ENCODE results near the gene FSCN2.

The FSCN2 gene

GRCh38 chr17:81576621-81577277, 48.6 kb downstream of the FSCN2 start:
- DNase-seq = peak; percentile 78
- TF ChIP-seq, protein P1, sequence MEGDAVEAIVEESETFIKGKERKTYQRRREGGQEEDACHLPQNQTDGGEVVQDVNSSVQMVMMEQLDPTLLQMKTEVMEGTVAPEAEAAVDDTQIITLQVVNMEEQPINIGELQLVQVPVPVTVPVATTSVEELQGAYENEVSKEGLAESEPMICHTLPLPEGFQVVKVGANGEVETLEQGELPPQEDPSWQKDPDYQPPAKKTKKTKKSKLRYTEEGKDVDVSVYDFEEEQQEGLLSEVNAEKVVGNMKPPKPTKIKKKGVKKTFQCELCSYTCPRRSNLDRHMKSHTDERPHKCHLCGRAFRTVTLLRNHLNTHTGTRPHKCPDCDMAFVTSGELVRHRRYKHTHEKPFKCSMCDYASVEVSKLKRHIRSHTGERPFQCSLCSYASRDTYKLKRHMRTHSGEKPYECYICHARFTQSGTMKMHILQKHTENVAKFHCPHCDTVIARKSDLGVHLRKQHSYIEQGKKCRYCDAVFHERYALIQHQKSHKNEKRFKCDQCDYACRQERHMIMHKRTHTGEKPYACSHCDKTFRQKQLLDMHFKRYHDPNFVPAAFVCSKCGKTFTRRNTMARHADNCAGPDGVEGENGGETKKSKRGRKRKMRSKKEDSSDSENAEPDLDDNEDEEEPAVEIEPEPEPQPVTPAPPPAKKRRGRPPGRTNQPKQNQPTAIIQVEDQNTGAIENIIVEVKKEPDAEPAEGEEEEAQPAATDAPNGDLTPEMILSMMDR (IDR thresholded peaks at IDR 0.05; ENCODE audit: low read depth, low read length, missing control alignments) = peak; percentile 23
- Histone ChIP-seq H3K27me3 (replicated peaks) (no peaks in the 10 kb centered on the region), H3K36me3 (replicated peaks) (peaks cover 28% of the 10 kb centered on the region), H3K27ac (peak overlapping the region; percentile 83), H3K4me3 (ENCODE audit: low read depth, low read length) (peak overlapping the region; percentile 17)
- in situ Hi-C loops (cut with HindIII; ENCODE audit: low pct_ligation_motif_present, low sequenced_read_pairs) = no loop called here

DNA sequence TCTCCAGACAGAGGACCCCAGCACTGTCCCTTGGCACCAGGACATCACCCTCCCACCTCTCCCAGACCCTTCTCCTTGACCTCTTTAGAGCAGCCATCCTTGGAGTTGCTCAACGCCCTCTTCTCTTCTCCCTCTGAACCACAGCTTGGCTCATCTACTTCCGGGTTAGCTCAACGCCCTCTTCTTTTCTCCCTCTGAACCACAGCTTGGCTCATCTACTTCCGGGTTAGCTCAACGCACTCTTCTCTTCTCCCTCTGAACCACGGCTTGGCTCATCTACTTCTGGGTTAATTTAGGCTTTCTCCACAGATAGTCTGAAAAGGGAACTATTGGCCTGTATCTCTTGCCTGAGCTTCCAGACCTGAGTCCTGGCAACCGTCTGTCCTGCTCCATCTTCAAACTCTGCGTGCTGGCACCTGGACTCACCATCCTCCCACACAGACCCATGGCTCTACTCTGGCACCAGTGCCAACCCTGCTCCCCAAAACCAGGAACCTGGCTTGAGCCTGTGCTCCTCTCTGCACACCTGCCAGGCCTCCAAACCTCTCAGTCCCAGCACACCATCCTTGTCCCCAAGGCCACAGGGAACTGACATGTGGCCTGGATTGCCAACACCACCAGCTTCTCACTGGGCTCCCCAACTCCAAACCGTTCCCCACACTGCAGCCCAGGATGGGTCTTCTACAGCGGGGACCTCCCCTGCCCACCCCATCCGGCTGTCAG, 49.3 kb downstream of the FSCN2 start:
- Histone ChIP-seq H3K27ac (peak overlapping the region; percentile 83), H3K36me3 (replicated peaks) (peaks cover 31% of the 10 kb centered on the region), H3K27me3 (replicated peaks) (no peaks in the 10 kb centered on the region), H3K4me3 (ENCODE audit: low read depth, low read length) (peak overlapping the region; percentile 17)
- DNase-seq = peak; percentile 46
- in situ Hi-C loops (cut with HindIII; ENCODE audit: low pct_ligation_motif_present, low sequenced_read_pairs) = no loop called here
- TF ChIP-seq, protein P1 (IDR thresholded peaks at IDR 0.05; ENCODE audit: low read depth, low read length, missing control alignments) = no peak

GRCh38 chr17:81578038-81578441, 49.9 kb downstream of the FSCN2 start:
- Histone ChIP-seq H3K4me3 (ENCODE audit: low read depth, low read length) (no peak overlapping the region), H3K36me3 (replicated peaks) (peaks cover 35% of the 10 kb centered on the region), H3K27me3 (replicated peaks) (no peaks in the 10 kb centered on the region), H3K27ac (no peak overlapping the region)
- no peak for DNase-seq
- TF ChIP-seq, protein P1 (IDR thresholded peaks at IDR 0.05; ENCODE audit: low read depth, low read length, missing control alignments) = no peak
- in situ Hi-C loops (cut with HindIII; ENCODE audit: low pct_ligation_motif_present, low sequenced_read_pairs) = no loop called here

GRCh38 chr17:81578561-81579225, 50.5 kb downstream of the FSCN2 start:
- peaks cover 40% of the 10 kb centered on the region for H3K36me3 ChIP-seq (replicated peaks)
- H3K27me3 ChIP-seq (replicated peaks) = no peaks in the 10 kb centered on the region
- in situ Hi-C loops (cut with HindIII; ENCODE audit: low pct_ligation_motif_present, low sequenced_read_pairs) = no loop called here
- H3K27ac ChIP-seq = no peak overlapping the region
- DNase-seq = no peak
- H3K4me3 ChIP-seq (ENCODE audit: low read depth, low read length) = no peak overlapping the region
- TF ChIP-seq, protein P1 (IDR thresholded peaks at IDR 0.05; ENCODE audit: low read depth, low read length, missing control alignments) = no peak

- TF ChIP-seq, protein P1 (IDR thresholded peaks at IDR 0.05; ENCODE audit: low read depth, low read length, missing control alignments) = no peak
- Histone ChIP-seq H3K4me3 (ENCODE audit: low read depth, low read length) (no peak overlapping the region), H3K27ac (peak overlapping the region; percentile 73), H3K36me3 (replicated peaks) (peaks cover 44% of the 10 kb centered on the region), H3K27me3 (replicated peaks) (no peaks in the 10 kb centered on the region)
- in situ Hi-C loops (cut with HindIII; ENCODE audit: low pct_ligation_motif_present, low sequenced_read_pairs) = no loop called here
- no peak for DNase-seq
Observed at GRCh38 chr17:81579298-81579697, 51.1 kb downstream of the FSCN2 start.
